Left kidney (tissue), 2 donors: ENCODE measurements around the gene BBS7. TPM values are rescaled to one million over a fixed set of nuclear protein-coding genes. Genes with fewer than 3 reads are reported as not detected.

Experiments
- DNase-seq: peaks from one replicate; pipeline ENCODE4 v3.0.0-alpha.2; 2013
- polyA plus RNA-seq: library from polyadenylated mRNA; unstranded; fragments of 120-200 nt; gene quantifications from one replicate; pipeline ENCODE4 v1.2.1, GENCODE V29; 2013; ENCODE audit not compliant: insufficient read length

BBS7 gene
- polyA plus RNA-seq, 1 donor: 31.1 TPM

- DNase-seq: no peak
Observed at GRCh38 chr4:121794505-121795188, 75.6 kb downstream of the BBS7 start.

- DNase-seq: no peak
Observed at GRCh38 chr4:121792966-121793365, 77.3 kb downstream of the BBS7 start.

- no peak for DNase-seq
Observed at GRCh38 chr4:121791481-121791880, 78.8 kb downstream of the BBS7 start.

DNA sequence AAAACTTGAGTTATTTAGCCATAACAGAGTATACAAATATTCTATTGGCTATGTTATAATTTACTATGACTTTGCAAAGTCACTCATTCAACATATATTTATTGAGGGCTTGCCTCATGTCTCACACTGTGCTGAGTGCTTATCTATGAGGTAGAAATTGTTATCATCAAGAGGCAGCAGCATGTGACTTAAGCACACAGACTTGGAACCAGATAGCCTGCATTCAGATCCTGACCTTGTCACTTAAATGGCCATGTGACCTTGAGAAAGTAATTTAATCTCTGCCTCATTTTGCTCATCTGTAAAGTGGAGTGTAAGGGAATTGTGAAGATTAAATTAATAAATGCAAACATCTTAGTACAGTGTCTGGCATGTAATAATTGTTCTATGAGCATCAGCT is 79.3 kb downstream of the BBS7 start:
- DNase-seq: no peak

- no peak for DNase-seq
Observed at GRCh38 chr4:121789960-121790829, 80.1 kb downstream of the BBS7 start.

DNA sequence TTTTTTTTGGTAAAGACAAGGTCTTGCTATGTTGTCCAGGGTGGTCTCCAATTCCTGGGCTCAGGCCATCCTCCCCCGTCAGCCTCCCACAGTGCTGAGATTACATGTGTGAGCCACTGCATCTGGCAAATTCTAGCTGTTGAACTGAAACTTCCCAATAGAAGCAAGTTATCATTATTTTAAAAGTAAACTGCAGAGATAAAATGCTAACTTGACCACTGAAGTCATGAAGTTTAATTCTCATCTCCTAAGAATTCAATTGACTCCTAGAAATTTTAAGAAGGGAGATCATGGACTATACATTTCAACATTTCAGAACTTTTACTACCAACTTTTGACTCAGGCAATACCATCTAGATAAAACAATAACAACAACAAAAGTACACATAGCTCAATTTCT is 80.8 kb downstream of the BBS7 start:
- no peak for DNase-seq

GRCh38 chr4:121788896-121789295 is 81.4 kb downstream of the BBS7 start:
- DNase-seq: no peak

GRCh38 chr4:121786221-121786620 is 84.1 kb downstream of the BBS7 start:
- no peak for DNase-seq

GRCh38 chr4:121785479-121785878 is 84.8 kb downstream of the BBS7 start:
- no peak for DNase-seq

- DNase-seq: no peak
Observed at GRCh38 chr4:121784975-121785374, 85.3 kb downstream of the BBS7 start.

DNA sequence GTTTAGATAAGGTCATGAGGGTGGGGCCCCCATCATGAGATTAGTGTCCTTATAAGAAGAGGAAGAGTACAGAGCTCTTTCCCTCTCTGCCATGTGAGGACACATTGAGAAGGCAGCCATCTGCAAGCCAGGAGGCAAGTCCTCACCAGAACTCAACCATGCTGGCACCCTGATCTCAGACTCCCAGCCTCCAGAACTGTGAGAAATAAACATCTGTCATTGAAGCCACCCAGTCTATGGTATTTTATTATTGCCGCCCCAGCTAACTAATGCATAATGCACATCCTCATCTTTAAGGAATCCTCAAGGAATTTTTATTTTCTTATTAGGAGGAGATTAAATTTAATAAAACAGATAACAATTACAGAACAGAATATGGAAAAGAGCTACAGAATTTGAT is 85.9 kb downstream of the BBS7 start:
- DNase-seq: no peak

GRCh38 chr4:121783210-121783609 is 87.1 kb downstream of the BBS7 start:
- DNase-seq: no peak

- no peak for DNase-seq
Observed at GRCh38 chr4:121778991-121779628, 91.2 kb downstream of the BBS7 start.

GRCh38 chr4:121777625-121778024 is 92.6 kb downstream of the BBS7 start:
- DNase-seq: no peak

DNA sequence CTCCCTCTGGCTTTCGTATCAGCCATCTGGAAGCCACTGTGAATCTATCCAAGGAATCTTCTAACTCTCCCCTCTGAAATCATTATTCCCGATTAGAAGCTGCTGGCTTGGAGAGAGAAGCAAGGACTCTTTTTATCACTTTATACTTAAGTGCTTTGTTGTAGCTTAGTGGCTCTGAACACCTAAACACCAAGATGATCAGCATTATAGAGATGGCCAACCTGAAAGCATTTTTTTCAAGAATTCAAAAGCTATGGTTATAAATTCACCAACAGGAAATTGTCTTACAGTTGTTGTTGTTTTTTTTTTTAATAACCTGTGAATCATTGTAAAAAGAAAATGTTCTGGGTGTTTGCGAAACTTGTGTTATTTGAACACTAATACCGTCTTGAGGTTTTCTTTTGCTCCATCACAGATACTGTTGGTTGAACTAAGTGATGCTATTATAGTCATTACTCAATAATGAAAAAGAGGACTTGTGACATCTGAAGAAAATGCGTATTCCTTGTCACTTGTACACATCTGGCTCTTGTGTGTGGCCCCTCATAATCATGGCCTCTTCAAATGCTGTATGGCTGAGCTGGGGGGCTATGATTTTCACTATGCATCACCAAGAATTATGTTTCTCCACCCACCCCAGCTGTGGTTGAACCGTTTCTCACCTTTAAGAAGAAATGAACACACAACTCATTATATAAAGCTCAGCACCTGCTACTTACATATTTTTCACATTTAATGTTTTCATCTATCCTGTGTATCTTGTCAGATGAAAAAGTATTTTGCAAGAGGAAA is 93.5 kb downstream of the BBS7 start:
- DNase-seq: no peak

Other genes starting within 250 kb of the BBS7 start
- 382 TPM for gene ANXA5, start 173.5 kb downstream of the BBS7 start, polyA plus RNA-seq
- gene SMIM43, start 105.3 kb downstream of the BBS7 start, polyA plus RNA-seq: 0.47 TPM
- 71.0 TPM for gene EXOSC9, start 69.2 kb downstream of the BBS7 start, polyA plus RNA-seq
- gene CCNA2, start 46.6 kb downstream of the BBS7 start, polyA plus RNA-seq: 49.8 TPM
- 2.2 TPM for gene TRPC3, start 81.6 kb upstream of the BBS7 start, polyA plus RNA-seq